Activated CD8-positive, alpha-beta memory T cell treated with anti-CD3 and anti-CD28 coated beads, Interleukin-2, amount 10 ng/mL, durations not matched to agents 7 days and 5 days (primary cell): Measurements from ENCODE around the gene COX6A2. TPM values are rescaled to one million over a fixed set of nuclear protein-coding genes. Genes with fewer than 3 reads are reported as not detected.

Source experiments
- ATAC-seq: fragments of 150-1000 bp; cut with Tn5 transposase; one replicate; pipeline ENCODE4 v1.10.0; 2021; ENCODE audit warnings: moderate library complexity
- CTCF ChIA-PET: fragments of 350-600 bp; sonication (Branson Sonifier 250); formaldehyde crosslinking; loops from one replicate; lab custom pipeline; 2021; ENCODE audit warnings: antibody characterized with exemption; lab: Charles Lee
- DNase-seq: peaks from one replicate; pipeline ENCODE4 v3.0.0-alpha.2; 2020
- H3K27ac Mint-ChIP-seq: one replicate; pipeline ENCODE4 v1.8.0; 2021; ENCODE audit warnings: mild to moderate bottlenecking, mixed read lengths
- H3K27me3 Mint-ChIP-seq: one replicate; pipeline ENCODE4 v1.8.0; 2021; ENCODE audit warnings: mixed read lengths
- H3K36me3 Mint-ChIP-seq: one replicate; pipeline ENCODE4 v1.8.0; 2021; ENCODE audit warnings: mild to moderate bottlenecking, mixed read lengths
- H3K4me1 Mint-ChIP-seq: one replicate; pipeline ENCODE4 v1.8.0; 2021; ENCODE audit warnings: mixed read lengths
- H3K4me3 Mint-ChIP-seq: one replicate; pipeline ENCODE4 v1.8.0; 2021; ENCODE audit warnings: mild to moderate bottlenecking, moderate library complexity, mixed read lengths
- H3K9me3 Mint-ChIP-seq: one replicate; pipeline ENCODE4 v1.8.0; 2022; ENCODE audit warnings: low read depth, mixed read lengths
- total RNA-seq, 2 experiments: library from RNA; stranded (reverse); gene quantifications; one replicate each; pipeline ENCODE4 v1.2.3, GENCODE V29; 2021

COX6A2 gene
- total RNA-seq, 2 experiments from 2014 or later: not detected

DNA sequence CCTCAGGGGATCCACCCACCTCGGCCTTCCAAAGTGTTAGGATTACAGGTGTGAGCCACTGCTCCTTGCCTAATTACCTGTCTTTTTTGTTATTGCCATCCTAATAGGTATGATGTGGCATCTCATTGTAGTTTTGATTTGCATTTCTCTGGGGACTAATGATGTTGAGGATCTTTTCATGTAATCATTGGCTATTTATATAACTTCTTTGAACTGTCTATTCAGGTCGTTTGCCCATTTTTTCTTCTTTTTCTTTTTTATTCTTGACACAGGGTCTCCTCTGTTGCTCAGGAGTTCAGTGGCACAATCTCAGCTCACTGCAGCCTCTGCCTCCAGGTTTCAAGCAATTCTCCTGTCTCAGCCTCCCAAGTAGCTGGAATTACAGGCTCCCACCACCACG, 42.5 kb upstream of the COX6A2 start:
- CTCF ChIA-PET: interaction anchor here (1.9 kb wide), 1 partner anchor 10 kb away, joined by 7 read pairs; no protein-coding TSS in a partner anchor
- Mint-ChIP-seq H3K4me1 (peaks cover 25% of the 10 kb centered on the region), H3K9me3 (no peaks in the 10 kb centered on the region), H3K27ac (no peak overlapping the region), H3K27me3 (peaks cover 32% of the 10 kb centered on the region), H3K4me3 (no peak overlapping the region), H3K36me3 (peaks cover 4% of the 10 kb centered on the region)
- ATAC-seq: no peak
- DNase-seq: no peak

DNA sequence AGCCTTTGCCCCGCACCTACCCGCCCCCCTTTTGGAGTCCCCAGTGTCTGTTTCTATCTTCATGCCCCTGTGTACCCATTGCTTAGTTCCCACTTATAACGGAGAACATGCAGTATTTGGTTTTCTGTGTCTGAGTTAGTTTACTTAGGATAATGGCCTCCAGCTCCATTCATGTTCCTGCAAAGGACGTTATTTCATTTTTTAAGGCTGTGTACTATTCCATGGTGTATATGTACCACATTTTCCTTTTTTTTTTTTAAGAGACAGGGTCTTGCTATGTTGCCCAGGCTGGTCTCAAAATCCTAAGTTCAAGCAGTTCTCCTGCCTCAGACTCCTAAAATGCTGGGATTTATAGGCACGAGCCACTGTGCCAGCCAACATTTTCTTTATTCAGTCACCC, 39.7 kb upstream of the COX6A2 start:
- peaks cover 17% of the 10 kb centered on the region for H3K36me3 Mint-ChIP-seq
- peaks cover 19% of the 10 kb centered on the region for H3K27me3 Mint-ChIP-seq
- no peak overlapping the region for H3K4me3 Mint-ChIP-seq
- H3K4me1 Mint-ChIP-seq: peaks cover 24% of the 10 kb centered on the region
- CTCF ChIA-PET: interaction anchor here (1.5 to 2.3 kb wide), 2 partner anchors 8 to 401 kb away, joined by 3 to 14 read pairs; partner anchors contain the start of gene ARMC5
- no peak for ATAC-seq
- peak overlapping the region; percentile 50 for H3K27ac Mint-ChIP-seq
- no peak for DNase-seq
- H3K9me3 Mint-ChIP-seq: no peaks in the 10 kb centered on the region

GRCh38 chr16:31467151-31467773, 39.1 kb upstream of the COX6A2 start:
- CTCF ChIA-PET: no interaction called here
- Mint-ChIP-seq H3K36me3 (peaks cover 18% of the 10 kb centered on the region), H3K9me3 (no peaks in the 10 kb centered on the region), H3K4me3 (no peak overlapping the region), H3K4me1 (peaks cover 18% of the 10 kb centered on the region), H3K27me3 (peaks cover 13% of the 10 kb centered on the region), H3K27ac (peak overlapping the region; percentile 75)
- ATAC-seq (peak; percentile 63), DNase-seq (no peak)

GRCh38 chr16:31466381-31466841, 38.3 kb upstream of the COX6A2 start:
- Mint-ChIP-seq H3K27me3 (peaks cover 9% of the 10 kb centered on the region), H3K4me3 (no peak overlapping the region), H3K9me3 (no peaks in the 10 kb centered on the region), H3K27ac (peak overlapping the region; percentile 75), H3K36me3 (peaks cover 18% of the 10 kb centered on the region), H3K4me1 (peaks cover 18% of the 10 kb centered on the region)
- no peak for ATAC-seq
- no peak for DNase-seq
- CTCF ChIA-PET: no interaction called here

- Mint-ChIP-seq H3K27ac (no peak overlapping the region), H3K36me3 (peaks cover 18% of the 10 kb centered on the region), H3K9me3 (no peaks in the 10 kb centered on the region), H3K27me3 (peaks cover 4% of the 10 kb centered on the region), H3K4me3 (no peak overlapping the region), H3K4me1 (peaks cover 24% of the 10 kb centered on the region)
- CTCF ChIA-PET: no interaction called here
- ATAC-seq: no peak
- DNase-seq: no peak
Measured at GRCh38 chr16:31465788-31466370, 37.7 kb upstream of the COX6A2 start.

- Mint-ChIP-seq H3K9me3 (no peaks in the 10 kb centered on the region), H3K4me1 (peaks cover 34% of the 10 kb centered on the region), H3K36me3 (peaks cover 18% of the 10 kb centered on the region), H3K27me3 (no peaks in the 10 kb centered on the region), H3K4me3 (no peak overlapping the region), H3K27ac (no peak overlapping the region)
- CTCF ChIA-PET: no interaction called here
- no peak for DNase-seq
- ATAC-seq: no peak
Measured at GRCh38 chr16:31464781-31465260, 36.7 kb upstream of the COX6A2 start.

GRCh38 chr16:31464348-31464769, 36.2 kb upstream of the COX6A2 start:
- H3K9me3 Mint-ChIP-seq: no peaks in the 10 kb centered on the region
- ATAC-seq (no peak), DNase-seq (no peak)
- peaks cover 18% of the 10 kb centered on the region for H3K36me3 Mint-ChIP-seq
- H3K4me3 Mint-ChIP-seq: no peak overlapping the region
- peaks cover 34% of the 10 kb centered on the region for H3K4me1 Mint-ChIP-seq
- CTCF ChIA-PET: interaction anchor here (0.6 to 1.2 kb wide), 2 partner anchors 39 to 405 kb away, joined by 3 read pairs; no protein-coding TSS in a partner anchor
- no peaks in the 10 kb centered on the region for H3K27me3 Mint-ChIP-seq
- H3K27ac Mint-ChIP-seq: no peak overlapping the region

DNA sequence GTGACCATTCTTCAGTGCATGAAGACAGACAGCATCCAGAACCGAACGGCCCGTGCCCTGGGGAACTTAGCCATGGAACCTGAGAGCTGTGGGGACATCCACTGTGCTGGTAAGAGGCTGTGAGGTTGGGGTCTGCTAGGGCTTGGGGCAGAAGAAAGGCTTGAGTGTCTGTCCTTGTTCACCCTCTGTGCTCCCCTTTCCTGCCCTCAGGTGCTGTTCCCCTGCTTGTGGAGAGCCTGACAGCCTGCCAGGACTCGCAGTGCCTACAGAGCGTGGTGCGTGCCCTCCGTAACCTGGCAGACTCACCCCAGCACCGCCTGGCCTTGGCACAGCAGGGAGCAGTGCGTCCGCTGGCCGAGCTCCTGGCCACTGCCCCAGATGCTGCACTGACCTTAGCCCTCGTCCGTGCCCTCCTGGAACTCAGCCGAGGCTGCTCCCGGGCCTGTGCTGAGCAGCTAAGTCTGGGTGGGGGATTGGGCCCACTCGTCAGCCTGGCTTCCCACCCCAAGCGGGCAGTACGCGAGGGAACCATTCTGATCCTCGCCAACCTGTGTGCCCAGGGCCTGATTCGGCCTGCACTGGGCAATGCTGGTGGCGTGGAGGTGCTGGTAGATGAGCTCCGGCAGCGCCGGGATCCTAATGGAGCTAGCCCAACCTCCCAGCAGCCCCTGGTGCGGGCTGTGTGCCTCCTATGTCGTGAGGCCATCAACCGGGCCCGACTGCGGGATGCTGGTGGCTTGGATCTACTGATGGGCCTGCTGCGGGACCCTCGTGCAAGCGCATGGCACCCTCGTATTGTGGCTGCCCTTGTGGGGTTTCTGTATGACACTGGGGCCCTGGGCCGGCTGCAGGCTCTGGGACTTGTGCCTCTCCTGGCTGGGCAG, 34.0 kb upstream of the COX6A2 start:
- Mint-ChIP-seq H3K27ac (no peak overlapping the region), H3K27me3 (no peaks in the 10 kb centered on the region), H3K4me3 (no peak overlapping the region), H3K4me1 (peaks cover 32% of the 10 kb centered on the region), H3K36me3 (peaks cover 24% of the 10 kb centered on the region), H3K9me3 (no peaks in the 10 kb centered on the region)
- no peak for ATAC-seq
- CTCF ChIA-PET: interaction anchor here (2.3 to 7.9 kb wide), 3 partner anchors 14 to 405 kb away, joined by 8 to 74 read pairs (median 36); a partner anchor contains a TSS
- DNase-seq: no peak

GRCh38 chr16:31461201-31461920, 33.2 kb upstream of the COX6A2 start:
- H3K27me3 Mint-ChIP-seq: no peaks in the 10 kb centered on the region
- ATAC-seq: no peak
- CTCF ChIA-PET: interaction anchor here (0.7 to 7.9 kb wide), 19 partner anchors 8 to 526 kb away, joined by 3 to 74 read pairs (median 6); partner anchors contain the start of genes FUS, ITGAX, KAT8 and RUSF1
- H3K4me3 Mint-ChIP-seq: peak overlapping the region; percentile 3
- peaks cover 28% of the 10 kb centered on the region for H3K36me3 Mint-ChIP-seq
- H3K27ac Mint-ChIP-seq: peak overlapping the region; percentile 76
- H3K9me3 Mint-ChIP-seq: no peaks in the 10 kb centered on the region
- no peak for DNase-seq
- H3K4me1 Mint-ChIP-seq: peaks cover 33% of the 10 kb centered on the region

DNA sequence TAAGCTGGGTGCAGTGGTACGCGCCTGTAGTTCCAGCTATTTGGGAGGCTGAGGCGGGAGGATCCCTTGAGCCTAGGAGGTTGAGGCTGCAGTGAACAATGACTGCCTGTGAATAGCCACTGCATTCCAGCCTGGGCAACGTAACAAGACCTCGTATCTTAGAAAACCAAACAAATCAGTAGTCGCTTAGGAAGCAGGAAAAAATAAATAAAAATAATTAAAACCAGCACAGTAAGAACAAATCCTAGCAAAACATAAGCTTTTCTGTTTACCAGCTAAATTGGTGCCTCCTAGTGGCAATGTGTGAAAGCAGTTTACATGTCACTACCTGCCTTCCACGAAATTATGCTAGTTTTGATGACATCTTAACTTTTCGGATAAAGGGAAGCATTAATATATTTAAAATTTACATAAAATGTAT, 32.4 kb upstream of the COX6A2 start:
- DNase-seq (no peak), ATAC-seq (no peak)
- peak overlapping the region; percentile 85 for H3K4me3 Mint-ChIP-seq
- no peaks in the 10 kb centered on the region for H3K9me3 Mint-ChIP-seq
- peaks cover 29% of the 10 kb centered on the region for H3K36me3 Mint-ChIP-seq
- CTCF ChIA-PET: interaction anchor here (0.7 to 7.9 kb wide), 22 partner anchors 9 to 525 kb away, joined by 3 to 74 read pairs (median 5); partner anchors contain the start of genes FUS, ITGAX, KAT8 and RUSF1
- peak overlapping the region; percentile 92 for H3K27ac Mint-ChIP-seq
- no peaks in the 10 kb centered on the region for H3K27me3 Mint-ChIP-seq
- peaks cover 39% of the 10 kb centered on the region for H3K4me1 Mint-ChIP-seq

DNA sequence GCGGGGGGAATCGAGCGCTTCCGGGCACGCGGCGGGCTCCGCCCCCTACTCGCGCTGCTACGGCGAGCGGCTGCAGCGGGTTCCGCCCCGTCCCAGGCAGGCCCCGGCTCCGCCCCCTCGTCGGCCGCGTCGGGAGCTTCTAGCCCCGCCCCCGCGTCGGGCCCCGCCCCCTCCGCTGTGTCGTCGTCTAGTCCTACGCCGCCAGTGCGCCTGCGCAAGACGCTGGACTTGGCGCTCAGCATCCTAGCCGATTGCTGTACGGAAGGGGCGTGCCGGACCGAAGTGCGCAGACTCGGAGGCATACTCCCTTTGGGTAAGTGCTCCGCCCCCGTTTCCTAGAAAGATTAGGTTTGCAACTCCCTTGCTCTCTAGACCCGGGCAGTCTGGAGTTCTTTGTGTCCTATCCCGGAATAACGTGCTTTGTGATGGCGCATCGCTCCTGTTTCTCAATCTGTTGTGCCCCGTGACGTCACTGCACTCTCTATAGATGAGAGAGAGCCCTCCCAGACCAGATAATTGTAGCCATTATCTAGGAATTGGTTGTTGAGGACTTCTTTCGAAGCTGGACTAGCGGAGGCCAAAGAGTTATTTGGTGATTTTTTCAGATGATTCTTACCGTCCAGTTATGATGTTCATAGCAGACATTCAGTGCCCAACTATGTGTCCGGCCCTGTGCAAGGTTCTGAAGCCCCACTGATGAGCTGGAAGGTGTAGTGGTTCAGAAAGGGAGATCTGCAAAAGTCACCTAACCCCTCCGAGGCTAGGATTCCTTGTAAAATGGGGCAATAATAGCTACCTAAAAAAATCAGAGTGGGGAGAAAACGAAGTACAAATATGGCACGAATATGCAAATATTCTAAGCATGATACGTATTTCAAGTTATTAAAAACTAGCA, 31.8 kb upstream of the COX6A2 start:
- Mint-ChIP-seq H3K9me3 (no peaks in the 10 kb centered on the region), H3K4me3 (peak overlapping the region; percentile 89), H3K4me1 (peaks cover 46% of the 10 kb centered on the region), H3K27ac (peak overlapping the region; percentile 95), H3K36me3 (peaks cover 27% of the 10 kb centered on the region), H3K27me3 (no peaks in the 10 kb centered on the region)
- peak; percentile 100 for DNase-seq
- ATAC-seq: peak; percentile 78
- CTCF ChIA-PET: interaction anchor here (0.6 to 7.9 kb wide), 28 partner anchors 9 to 525 kb away, joined by 3 to 74 read pairs (median 4); partner anchors contain the start of genes FUS, ITGAX, KAT8 and RUSF1
